HG02852 (cell line): Measurements from ENCODE around the gene TBC1D16.

ENCODE experiments used
- ATAC-seq: cut with Tn5 transposase; IDR thresholded peaks from one replicate; pipeline ENCODE4 v1.9.1; 2021; ENCODE audit warnings: mild to moderate bottlenecking, moderate library complexity; ENCODE audit not compliant: unreplicated experiment

Gene TBC1D16

GRCh38 chr17:80025796-80026195 lies 9.9 kb downstream of the TBC1D16 start:
- no peak for ATAC-seq

GRCh38 chr17:80025140-80025539 lies 10.5 kb downstream of the TBC1D16 start:
- no peak for ATAC-seq

- ATAC-seq: no peak
Observed at GRCh38 chr17:80024206-80024972, 11.3 kb downstream of the TBC1D16 start.

DNA sequence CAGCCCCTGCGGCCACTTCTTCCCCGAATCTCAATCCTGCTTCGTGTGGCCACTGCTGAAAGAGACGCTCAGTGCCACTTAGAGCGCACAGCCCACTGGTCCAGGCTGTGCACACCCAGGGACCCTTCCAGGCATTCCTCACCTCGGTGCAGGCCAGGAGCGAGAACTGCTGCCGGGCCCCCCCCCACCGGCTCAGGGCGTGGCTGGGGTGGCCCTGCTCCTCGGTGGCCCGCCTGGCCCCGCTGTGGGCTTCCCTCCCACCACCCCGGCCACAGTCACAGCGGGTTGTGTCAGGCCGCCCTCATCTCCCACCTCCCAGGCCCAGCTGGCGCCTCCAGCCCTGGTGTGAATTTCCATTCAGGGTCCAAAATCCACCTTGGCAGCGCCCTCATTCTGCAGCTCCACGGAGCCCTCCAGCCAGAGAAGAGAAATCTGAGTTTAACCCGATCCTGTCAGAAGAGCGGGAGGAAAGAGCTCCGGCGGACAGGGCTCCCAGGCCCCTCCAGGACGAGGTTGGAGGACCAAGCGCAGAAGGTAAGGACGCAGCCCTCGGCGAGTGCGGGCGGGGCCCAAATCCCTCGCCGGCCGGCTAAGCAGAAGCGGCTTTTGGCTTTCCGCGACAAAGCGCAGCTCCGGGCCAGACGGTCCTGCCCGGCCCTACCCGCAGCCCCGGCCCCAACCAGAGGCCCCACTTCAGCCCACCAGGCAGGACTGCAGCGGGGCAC lies 12.0 kb downstream of the TBC1D16 start:
- ATAC-seq: no peak

DNA sequence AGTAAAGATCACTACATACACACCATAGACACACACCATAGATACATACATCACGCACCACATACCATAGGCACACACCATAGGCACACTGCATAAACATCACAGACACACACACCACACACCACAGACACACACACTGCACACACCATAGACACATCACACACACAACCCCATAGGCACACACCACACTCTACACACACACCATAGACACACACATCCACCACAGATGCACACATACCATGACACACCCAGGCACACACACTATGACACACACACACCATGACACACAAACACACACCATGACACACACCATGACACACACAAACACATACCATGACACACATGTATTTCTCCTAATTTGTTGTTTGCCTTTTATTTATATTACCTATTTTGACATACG lies 14.1 kb downstream of the TBC1D16 start:
- no peak for ATAC-seq

DNA sequence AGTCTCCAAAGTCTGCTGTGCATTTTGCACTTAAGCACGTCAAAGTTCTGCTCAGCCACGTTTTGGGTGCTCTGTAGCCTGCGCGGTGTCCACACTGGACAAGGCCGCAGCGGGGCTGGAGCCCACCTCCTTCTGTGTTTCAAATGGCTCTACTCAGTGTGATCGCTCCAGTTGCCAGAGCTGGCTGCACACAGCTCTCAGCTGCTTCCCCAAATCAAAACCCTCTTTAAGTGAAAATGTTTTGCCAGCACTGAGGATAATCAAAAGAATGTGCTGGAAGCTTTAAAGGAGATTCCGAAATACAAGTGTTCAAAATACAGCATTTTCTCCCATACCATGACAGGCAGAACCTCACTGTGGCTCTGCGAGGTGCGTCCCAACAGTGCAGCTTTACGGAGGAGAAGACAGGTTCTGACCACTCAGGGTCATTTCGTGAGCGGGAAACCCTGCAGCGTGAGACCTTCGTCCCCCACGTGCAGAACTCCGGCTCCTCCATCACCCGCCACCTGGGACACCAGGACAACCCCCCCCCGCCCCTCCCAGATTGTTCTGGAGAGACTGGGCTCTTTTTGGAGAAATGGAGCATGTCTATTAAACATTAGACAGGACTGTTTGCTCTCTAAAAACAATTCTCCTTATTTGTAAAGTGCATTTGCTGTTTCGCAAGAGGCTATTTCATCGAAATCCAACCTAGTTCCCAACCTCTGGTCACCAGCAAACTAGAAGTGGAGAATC lies 16.6 kb downstream of the TBC1D16 start:
- ATAC-seq: no peak

GRCh38 chr17:80017226-80018010 lies 18.3 kb downstream of the TBC1D16 start:
- ATAC-seq: no peak

- no peak for ATAC-seq
Observed at GRCh38 chr17:80012765-80013741, 22.6 kb downstream of the TBC1D16 start.

GRCh38 chr17:80011989-80012555 lies 23.6 kb downstream of the TBC1D16 start:
- ATAC-seq: no peak

GRCh38 chr17:80010283-80010858 lies 25.3 kb downstream of the TBC1D16 start:
- ATAC-seq: no peak

GRCh38 chr17:80009391-80010282 lies 26.0 kb downstream of the TBC1D16 start:
- no peak for ATAC-seq

DNA sequence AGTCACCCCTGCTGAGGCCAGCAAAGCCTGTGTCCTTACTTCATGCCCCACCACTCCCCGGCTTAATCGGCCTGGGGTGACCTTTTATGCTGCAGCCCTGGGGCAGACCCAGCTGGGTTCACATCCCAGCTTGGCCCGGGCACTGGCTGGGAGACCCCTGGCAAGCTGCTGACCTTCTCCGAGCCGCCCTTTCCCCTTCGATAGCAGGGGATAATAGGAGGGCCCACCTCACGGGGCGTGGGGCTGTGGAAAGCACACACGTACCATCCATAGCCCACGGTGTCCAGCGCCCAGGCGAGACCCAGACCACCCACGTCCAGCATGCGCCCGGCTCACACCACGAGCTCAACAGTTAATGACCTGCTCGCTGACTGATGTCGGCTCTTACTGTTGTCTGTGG lies 26.8 kb downstream of the TBC1D16 start:
- no peak for ATAC-seq

- no peak for ATAC-seq
Observed at GRCh38 chr17:80008383-80008840, 27.3 kb downstream of the TBC1D16 start.

GRCh38 chr17:80007939-80008338 lies 27.7 kb downstream of the TBC1D16 start:
- ATAC-seq: no peak

GRCh38 chr17:80006811-80007752 lies 28.6 kb downstream of the TBC1D16 start:
- ATAC-seq: no peak

DNA sequence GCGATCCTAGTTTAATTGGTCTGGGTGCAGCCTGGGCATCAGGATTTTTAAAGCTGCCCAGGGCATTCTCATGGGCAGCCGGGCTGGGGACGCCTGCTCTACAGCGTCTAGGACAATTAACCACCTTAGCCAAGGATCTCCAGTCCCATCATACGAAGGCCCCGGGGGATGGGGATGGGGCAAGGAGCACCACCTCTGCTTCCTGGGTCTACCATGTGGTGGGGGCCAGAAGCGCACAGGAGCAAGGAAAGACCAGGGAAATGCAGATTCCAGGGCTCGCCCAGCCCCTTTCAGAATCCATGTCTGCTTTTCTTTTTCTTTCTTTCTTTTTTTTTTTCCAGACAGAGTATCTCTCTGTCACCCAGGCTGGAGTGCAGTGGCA lies 29.3 kb downstream of the TBC1D16 start:
- no peak for ATAC-seq
